Panc1 (cell line): Measurements from ENCODE around the gene NUBP1. TPM values are rescaled to one million over a fixed set of nuclear protein-coding genes. Genes with fewer than 3 reads are reported as not detected.

ENCODE experiments used
- ATAC-seq: fragments of 200-7000 bp; cut with Tn5 transposase; 2 replicates; pipeline ENCODE4 v1.9.1; 2020; ENCODE audit warnings: mild to moderate bottlenecking, moderate library complexity
- BruUV-seq: library from RNA; stranded (reverse); fragments of 400-500 nt; replicated peaks from 2 replicates; lab custom pipeline; 2021; lab: Mats Ljungman, UMichigan
- CTCF ChIA-PET: fragments of 300-600 bp; sonication (Branson Sonifier 250); formaldehyde crosslinking; loops from one replicate; lab custom pipeline; 2022; ENCODE audit warnings: antibody characterized with exemption; lab: Charles Lee
- POLR2A ChIA-PET: fragments of 300-600 bp; sonication (Branson Sonifier 250); formaldehyde crosslinking; loops from one replicate; lab custom pipeline; 2022; ENCODE audit warnings: antibody characterized with exemption; lab: Charles Lee
- DNase-seq: peaks from one replicate; pipeline ENCODE4 v3.0.0-alpha.2; 2010; ENCODE audit warnings: low read depth, low spot score
- H3K27ac ChIP-seq: 2 replicates; pipeline ENCODE4 v1.5.1; 2011; ENCODE audit warnings: mild to moderate bottlenecking, low read length, inconsistent platforms
- H3K27me3 ChIP-seq: fragments of 200-500 bp; sonication (Bioruptor generic); 2 replicates; pipeline ENCODE4 v1.6.0; 2014; ENCODE audit warnings: low read length, inconsistent platforms; ENCODE audit not compliant: control insufficient read depth, insufficient read depth
- H3K36me3 ChIP-seq: fragments of 200-500 bp; sonication (Bioruptor generic); 2 replicates; pipeline ENCODE4 v1.5.1; 2014; ENCODE audit warnings: inconsistent platforms, mild to moderate bottlenecking, low read length, moderate library complexity; ENCODE audit not compliant: control insufficient read depth, insufficient read depth
- H3K4me1 ChIP-seq: 2 replicates; pipeline ENCODE4 v1.5.1; 2011; ENCODE audit warnings: inconsistent platforms, mild to moderate bottlenecking, low read length, moderate library complexity; ENCODE audit not compliant: control insufficient read depth, insufficient read depth
- H3K4me3 ChIP-seq, 2 experiments: 2 replicates each; pipeline ENCODE4 v1.5.1; 2011 to 2012; ENCODE audit warnings: low read depth in 2 of 2, low read length in 2 of 2, mild to moderate bottlenecking in 2 of 2, inconsistent platforms in 1 of 2, moderate library complexity in 1 of 2
- H3K9me3 ChIP-seq: fragments of 200-500 bp; sonication (Bioruptor generic); 2 replicates; pipeline ENCODE4 v1.5.1; 2014; ENCODE audit warnings: low read depth, mild to moderate bottlenecking, inconsistent platforms, low read length, moderate library complexity; ENCODE audit not compliant: control insufficient read depth, insufficient read depth
- CTCF ChIP-seq: fragments of 450-650 bp; IDR thresholded peaks from 2 replicates; pipeline ENCODE4 v1.5.1; 2017; ENCODE audit warnings: mild to moderate bottlenecking
- POLR2AphosphoS5 ChIP-seq: IDR thresholded peaks from 2 replicates; pipeline ENCODE4 v1.6.1; 2012; ENCODE audit warnings: mild to moderate bottlenecking, low read depth, low read length, moderate library complexity
- REST ChIP-seq, 2 experiments: IDR thresholded peaks; 2 replicates each; pipeline ENCODE4 v1.6.1; 2011 to 2012; ENCODE audit warnings: low read depth in 2 of 2, control low read depth in 1 of 2, low read length in 1 of 2, mild to moderate bottlenecking in 1 of 2, moderate library complexity in 1 of 2; ENCODE audit not compliant: insufficient read depth in 1 of 2
- SIN3A ChIP-seq: IDR thresholded peaks from 2 replicates; pipeline ENCODE4 v1.6.1; 2012; ENCODE audit warnings: low read depth, mild to moderate bottlenecking, low read length, moderate library complexity, borderline replicate concordance; ENCODE audit not compliant: insufficient read depth
- TCF7L2 ChIP-seq: IDR thresholded peaks from 2 replicates; pipeline ENCODE4 v1.6.1; 2011; ENCODE audit warnings: mild to moderate bottlenecking, low read depth, low read length, inconsistent platforms
- in situ Hi-C: cut with HindIII; loops from 2 replicates; pipeline ENCODE4 v1.10.0; 2016; ENCODE audit warnings: low sequenced_read_pairs, low pct_unique_long_range_greater_than_20kb
- intact Hi-C: fragments of 100-400 bp; cut with micrococcal nuclease; formaldehyde crosslinking; loops from one replicate; pipeline ENCODE4 v1.10.0; 2022; ENCODE audit not compliant: unreplicated experiment
- total RNA-seq: library from RNA; stranded (reverse); gene quantifications from one replicate; pipeline ENCODE4 v1.2.1, GENCODE V29; 2021; ENCODE audit not compliant: unreplicated experiment

Gene NUBP1
- total RNA-seq, 1 experiment from 2014 or later, result 27.5 TPM

- Histone ChIP-seq H3K4me1 (no peaks in the 10 kb centered on the region), H3K4me3 (no peak overlapping the region), H3K27ac (no peak overlapping the region), H3K27me3 (no peaks in the 10 kb centered on the region), H3K36me3 (no peaks in the 10 kb centered on the region), H3K9me3 (no peaks in the 10 kb centered on the region)
- ChIA-PET POLR2A (no interaction called here), CTCF (no interaction called here)
- no peak for DNase-seq
- in situ Hi-C loops (no loop called here), intact Hi-C loops (no loop called here)
- BruUV-seq, result no TSS peak
- TF ChIP-seq CTCF (no peak), TCF7L2 (no peak)
- no peak for ATAC-seq
These were observed 69.4 kb downstream of the NUBP1 start for GRCh38 chr16:10813099-10813455.

GRCh38 chr16:10817514-10817913 is 73.9 kb downstream of the NUBP1 start:
- Histone ChIP-seq H3K27ac (no peak overlapping the region), H3K27me3 (no peaks in the 10 kb centered on the region), H3K4me3 (no peak overlapping the region), H3K36me3 (no peaks in the 10 kb centered on the region), H3K9me3 (no peaks in the 10 kb centered on the region), H3K4me1 (no peaks in the 10 kb centered on the region)
- intact Hi-C loops (no loop called here), in situ Hi-C loops (no loop called here)
- ChIA-PET POLR2A (interaction anchor here (0.6 kb wide), 1 partner anchor 31 kb away, joined by 3 read pairs; no protein-coding TSS in a partner anchor), CTCF (no interaction called here)
- ATAC-seq (no peak), DNase-seq (no peak)
- no TSS peak for BruUV-seq
- no peak for TF ChIP-seq SIN3A
- no peak for TF ChIP-seq POLR2AphosphoS5
- TF ChIP-seq CTCF, result no peak
- no peak for TF ChIP-seq REST (IDR thresholded peaks at IDR 0.05; ENCODE audit: insufficient read depth in 1 of 2, low read depth in 2 of 2, low read length in 1 of 2)
- no peak for TF ChIP-seq TCF7L2
